Stimulated activated naive CD8-positive, alpha-beta T cell treated with anti-CD3 and anti-CD28 coated beads, Interleukin-15, Interleukin-2, amounts not matched to agents 100 ng/mL and 50 ng/mL, for 24 hours (primary cell): ENCODE data around the gene CSH1.
A peak's percentile ranks its signal among the peaks of the same experiment; 100 is the strongest.
"Not testable (repeated sequence)": the region's sequence is repeated elsewhere in the genome, so short reads cannot be mapped to it uniquely, and the experiment has no call there.

Source experiments
- H3K27ac Mint-ChIP-seq: one replicate; pipeline ENCODE4 v1.8.0; 2021; ENCODE audit warnings: mild to moderate bottlenecking, mixed read lengths
- H3K27me3 Mint-ChIP-seq: one replicate; pipeline ENCODE4 v1.8.0; 2021; ENCODE audit warnings: mixed read lengths
- H3K36me3 Mint-ChIP-seq: one replicate; pipeline ENCODE4 v1.8.0; 2021; ENCODE audit warnings: low read depth, mixed read lengths
- H3K4me1 Mint-ChIP-seq: one replicate; pipeline ENCODE4 v1.8.0; 2021; ENCODE audit warnings: low read depth, mixed read lengths
- H3K4me3 Mint-ChIP-seq: one replicate; pipeline ENCODE4 v1.8.0; 2021; ENCODE audit warnings: mild to moderate bottlenecking, mixed read lengths
- H3K9me3 Mint-ChIP-seq: one replicate; pipeline ENCODE4 v1.8.0; 2021; ENCODE audit warnings: mixed read lengths

Gene CSH1

DNA sequence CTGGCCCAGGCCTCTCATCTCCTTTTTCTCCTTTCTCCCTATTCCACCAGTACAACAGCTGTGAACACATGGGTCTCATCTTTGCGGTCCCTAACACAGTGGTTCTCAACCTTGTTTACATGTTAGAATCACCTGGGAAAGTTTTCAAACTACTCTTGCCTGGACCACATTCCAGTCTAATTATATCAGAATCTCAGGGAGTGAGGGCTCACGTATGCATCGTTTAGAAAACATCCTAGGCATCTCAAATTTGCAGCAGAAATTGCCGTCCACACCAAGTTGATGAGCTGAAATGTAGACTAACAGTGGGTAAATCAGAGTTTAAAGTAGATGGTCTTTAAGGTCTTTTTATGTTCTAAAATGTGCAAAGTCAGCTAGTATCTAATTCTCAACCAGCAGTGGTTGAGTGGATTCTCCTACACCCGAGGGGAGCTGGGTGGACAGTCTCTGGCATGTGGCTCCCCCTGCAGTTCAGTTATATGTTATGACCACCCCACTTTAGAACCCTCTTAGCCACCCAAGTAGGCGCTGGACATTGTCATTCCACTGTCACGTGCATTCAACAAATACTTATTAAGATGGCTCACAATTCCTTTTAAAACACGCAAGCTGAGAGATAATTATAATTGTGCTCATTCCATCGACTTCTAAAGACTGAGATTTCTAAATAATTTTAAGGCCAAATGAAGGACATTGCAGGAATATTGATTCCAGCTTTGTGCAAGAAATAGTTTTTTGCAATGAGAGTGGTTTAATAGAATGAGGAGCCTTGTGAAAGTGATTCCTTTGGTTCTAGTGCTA, 26.7 kb downstream of the CSH1 start:
- H3K36me3 Mint-ChIP-seq, H3K4me3 Mint-ChIP-seq, H3K27me3 Mint-ChIP-seq, H3K4me1 Mint-ChIP-seq, H3K9me3 Mint-ChIP-seq, H3K27ac Mint-ChIP-seq: not testable (repeated sequence)

DNA sequence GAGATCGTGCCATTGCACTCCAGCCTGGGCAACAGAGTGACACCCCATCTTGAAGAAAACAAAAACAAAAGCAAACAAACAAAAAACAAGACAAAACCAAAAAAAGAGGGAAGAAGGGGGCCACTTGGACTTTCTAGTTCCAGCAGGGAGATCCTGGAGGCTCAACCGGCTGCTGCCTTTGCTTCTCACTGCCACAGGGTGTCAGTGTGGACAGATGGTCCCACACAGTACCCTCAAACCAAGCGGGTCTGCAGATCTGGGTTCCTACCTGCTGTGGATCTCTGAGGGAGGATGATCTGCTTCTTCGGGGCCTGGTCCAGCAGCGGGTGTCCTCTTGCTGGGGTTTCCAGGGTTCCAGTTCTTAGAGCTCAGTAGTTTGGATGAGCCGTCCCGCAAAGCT, 29.7 kb downstream of the CSH1 start:
- not testable (repeated sequence) for H3K36me3 Mint-ChIP-seq, H3K27ac Mint-ChIP-seq, H3K27me3 Mint-ChIP-seq, H3K4me3 Mint-ChIP-seq, H3K9me3 Mint-ChIP-seq, H3K4me1 Mint-ChIP-seq

DNA sequence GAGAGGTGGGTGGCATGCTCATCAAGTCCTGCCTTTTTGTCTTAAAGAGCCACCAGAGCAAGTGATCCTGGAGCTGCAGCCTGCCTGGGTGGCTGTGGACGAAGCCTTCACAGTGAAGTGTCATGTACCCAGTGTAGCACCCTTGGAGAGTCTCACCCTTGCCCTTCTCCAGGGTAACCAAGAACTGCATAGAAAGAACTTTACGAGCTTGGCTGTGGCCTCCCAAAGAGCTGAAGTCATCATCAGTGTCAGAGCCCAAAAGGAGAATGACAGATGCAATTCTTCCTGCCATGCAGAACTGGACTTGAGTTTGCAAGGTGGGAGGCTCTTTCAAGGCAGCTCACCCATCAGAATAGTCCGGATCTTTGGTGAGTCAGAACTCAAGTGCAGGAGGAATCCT, 37.1 kb downstream of the CSH1 start:
- H3K36me3 Mint-ChIP-seq: no peaks in the 10 kb centered on the region
- H3K9me3 Mint-ChIP-seq: no peaks in the 10 kb centered on the region
- H3K4me1 Mint-ChIP-seq: no peaks in the 10 kb centered on the region

DNA sequence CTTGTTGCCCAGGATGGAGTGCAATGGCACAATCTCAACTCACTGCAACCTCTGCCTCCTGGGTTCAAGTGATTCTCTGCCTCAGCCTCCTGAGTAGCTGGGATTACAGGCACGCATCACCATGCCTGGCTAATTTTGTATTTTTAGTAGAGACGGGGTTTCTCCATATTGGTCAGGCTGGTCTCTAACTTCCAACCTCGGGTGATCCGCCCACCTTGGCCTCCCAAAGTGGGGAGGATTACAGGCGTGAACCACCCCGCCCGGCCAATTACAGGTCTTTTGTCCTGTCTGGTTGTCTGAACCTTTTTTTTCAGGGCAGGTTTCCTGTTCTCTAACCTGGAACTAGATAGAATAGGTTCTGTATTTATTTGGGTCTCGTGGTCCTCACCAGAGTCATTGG, 39.9 kb downstream of the CSH1 start:
- not testable (repeated sequence) for H3K27me3 Mint-ChIP-seq, H3K4me1 Mint-ChIP-seq, H3K36me3 Mint-ChIP-seq, H3K9me3 Mint-ChIP-seq, H3K27ac Mint-ChIP-seq, H3K4me3 Mint-ChIP-seq

More for the DNA sequence above, 37.1 kb downstream of the CSH1 start:
- H3K27ac Mint-ChIP-seq: no peak overlapping the region
- H3K27me3 Mint-ChIP-seq: peaks cover 3% of the 10 kb centered on the region
- no peak overlapping the region for H3K4me3 Mint-ChIP-seq

DNA sequence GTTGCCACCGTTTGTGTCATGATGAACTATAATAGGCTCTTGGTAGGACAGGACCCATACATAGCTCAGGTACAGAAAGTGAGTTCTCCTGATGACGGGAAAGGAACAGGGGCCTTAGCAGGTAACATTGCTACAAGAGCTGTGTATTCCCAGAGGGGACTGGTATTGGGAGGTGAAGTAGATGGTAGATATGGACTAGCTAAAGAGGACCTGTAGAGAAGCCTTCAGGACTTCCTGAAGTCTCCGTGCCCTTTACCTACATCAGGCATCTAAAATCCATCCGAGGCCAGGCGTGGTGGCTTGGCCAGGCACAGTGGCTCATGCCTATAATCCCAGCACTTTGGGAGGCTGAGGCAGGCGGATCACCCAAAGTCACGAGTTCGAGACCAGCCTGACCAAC, 41.2 kb downstream of the CSH1 start:
- Mint-ChIP-seq H3K36me3 (no peaks in the 10 kb centered on the region), H3K9me3 (no peaks in the 10 kb centered on the region), H3K4me1 (no peaks in the 10 kb centered on the region), H3K27ac (no peak overlapping the region), H3K4me3 (no peak overlapping the region), H3K27me3 (peaks cover 2% of the 10 kb centered on the region)

DNA sequence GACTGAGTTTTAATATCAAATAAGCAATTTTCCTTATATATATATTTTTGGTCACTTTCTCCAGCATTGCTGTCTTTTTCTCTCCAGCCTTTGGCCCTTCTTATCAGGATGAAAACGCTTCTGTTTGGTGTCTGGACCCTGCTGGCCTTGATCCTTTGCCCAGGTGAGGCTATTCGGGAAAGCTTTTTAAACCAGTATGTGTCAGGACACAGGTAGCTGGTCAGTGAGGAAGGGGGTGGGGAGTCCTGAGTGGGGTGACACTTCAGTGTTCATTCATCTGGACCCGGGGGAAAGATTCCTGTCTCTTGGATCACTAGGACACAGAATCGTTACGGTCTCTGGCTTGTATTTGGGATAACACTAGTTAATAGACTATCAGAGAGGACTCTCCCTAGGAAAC, 41.7 kb downstream of the CSH1 start:
- no peaks in the 10 kb centered on the region for H3K9me3 Mint-ChIP-seq
- no peaks in the 10 kb centered on the region for H3K36me3 Mint-ChIP-seq
- H3K27me3 Mint-ChIP-seq: no peaks in the 10 kb centered on the region
- no peaks in the 10 kb centered on the region for H3K4me1 Mint-ChIP-seq
- H3K27ac Mint-ChIP-seq: no peak overlapping the region
- H3K4me3 Mint-ChIP-seq: no peak overlapping the region

DNA sequence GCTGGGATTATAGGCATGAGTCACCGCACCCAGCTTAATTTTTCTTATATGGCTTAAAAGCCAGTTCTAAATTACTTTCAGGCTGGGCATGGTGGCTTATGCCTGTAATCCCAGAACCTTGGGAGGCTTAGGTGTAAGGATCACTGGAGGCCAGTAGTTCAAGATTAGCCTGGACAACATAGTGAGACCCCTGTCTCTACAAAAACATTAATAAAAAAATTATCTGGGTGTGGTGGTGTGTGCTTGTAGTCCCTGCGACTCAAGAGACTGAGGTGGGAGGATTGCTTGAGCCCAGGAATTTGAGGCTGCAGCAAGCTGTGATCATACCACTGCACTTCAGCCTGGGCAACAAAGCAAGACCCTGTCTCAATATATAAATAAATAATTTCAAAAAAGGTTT, 43.1 kb downstream of the CSH1 start:
- no peak overlapping the region for H3K4me3 Mint-ChIP-seq
- peaks cover under 1% of the 10 kb centered on the region for H3K9me3 Mint-ChIP-seq
- peaks cover 9% of the 10 kb centered on the region for H3K4me1 Mint-ChIP-seq
- H3K36me3 Mint-ChIP-seq: no peaks in the 10 kb centered on the region
- no peaks in the 10 kb centered on the region for H3K27me3 Mint-ChIP-seq
- no peak overlapping the region for H3K27ac Mint-ChIP-seq

DNA sequence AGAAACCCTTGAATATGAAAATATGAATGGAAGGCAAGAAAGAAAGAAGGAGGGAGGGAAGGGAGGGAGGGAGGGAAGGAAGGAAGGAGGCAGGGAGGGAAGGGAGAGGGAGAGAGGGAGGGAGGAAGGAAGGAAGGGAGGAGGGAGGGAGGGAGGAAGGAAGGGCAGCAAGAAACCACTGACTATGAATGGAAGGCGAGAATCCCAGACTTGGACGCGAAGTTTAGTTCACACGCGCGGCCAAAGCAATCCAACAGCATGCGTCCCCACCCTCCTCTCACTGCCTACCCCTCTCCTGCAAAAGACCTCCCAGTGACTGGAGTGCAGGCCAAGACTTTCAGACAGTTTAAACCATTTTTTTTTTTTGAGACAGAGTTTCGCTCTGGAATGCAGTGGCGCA, 46.0 kb downstream of the CSH1 start:
- no peak overlapping the region for H3K4me3 Mint-ChIP-seq
- no peak overlapping the region for H3K27ac Mint-ChIP-seq
- peaks cover 17% of the 10 kb centered on the region for H3K4me1 Mint-ChIP-seq
- H3K9me3 Mint-ChIP-seq: peaks cover 7% of the 10 kb centered on the region
- no peaks in the 10 kb centered on the region for H3K27me3 Mint-ChIP-seq
- H3K36me3 Mint-ChIP-seq: no peaks in the 10 kb centered on the region

DNA sequence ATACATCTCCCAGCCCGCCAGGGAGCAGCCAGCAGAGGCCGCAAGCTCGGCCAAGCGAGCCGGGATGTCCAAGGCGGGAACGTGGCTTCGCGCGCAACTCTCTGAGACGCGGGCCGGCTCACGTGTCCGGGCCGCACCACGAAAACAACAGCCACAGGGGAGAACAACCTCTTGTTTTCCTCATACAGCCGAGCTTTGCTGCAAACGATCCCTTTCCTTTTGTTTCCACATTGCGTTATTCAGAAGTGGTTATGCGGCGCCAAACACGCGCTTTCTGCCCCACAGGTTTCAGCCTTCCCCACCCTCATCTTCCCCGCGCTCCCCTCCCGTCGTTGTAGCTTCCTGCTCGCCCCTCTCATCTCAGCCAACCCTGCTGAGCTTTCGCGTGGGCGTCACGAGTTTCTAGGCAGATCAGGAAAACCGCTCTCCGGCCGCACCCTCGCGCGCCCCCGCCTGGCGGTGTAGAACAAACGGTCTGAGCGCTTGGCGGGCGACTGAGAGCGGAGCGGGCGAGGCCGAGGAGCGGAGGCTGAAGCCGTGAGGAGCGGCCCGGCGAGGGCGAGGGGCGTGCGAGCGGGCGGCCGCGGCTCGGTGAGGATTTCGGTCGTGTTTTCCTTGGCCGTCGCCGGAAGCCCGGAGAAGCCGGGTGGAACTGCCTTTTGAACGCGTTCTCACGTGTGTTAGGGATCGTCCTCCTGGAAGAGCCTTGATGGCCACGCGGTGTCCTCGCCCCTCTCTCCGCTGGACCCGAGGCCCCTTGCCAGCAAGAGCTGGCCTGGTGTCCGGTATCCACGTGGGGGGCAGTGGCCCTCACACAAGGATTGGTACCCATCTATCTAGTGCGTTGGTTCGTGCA, 47.3 kb downstream of the CSH1 start:
- Mint-ChIP-seq H3K36me3 (no peaks in the 10 kb centered on the region), H3K27ac (peak overlapping the region; percentile 96), H3K27me3 (no peaks in the 10 kb centered on the region), H3K4me3 (peak overlapping the region; percentile 80), H3K4me1 (peaks cover 20% of the 10 kb centered on the region), H3K9me3 (peaks cover 7% of the 10 kb centered on the region)

DNA sequence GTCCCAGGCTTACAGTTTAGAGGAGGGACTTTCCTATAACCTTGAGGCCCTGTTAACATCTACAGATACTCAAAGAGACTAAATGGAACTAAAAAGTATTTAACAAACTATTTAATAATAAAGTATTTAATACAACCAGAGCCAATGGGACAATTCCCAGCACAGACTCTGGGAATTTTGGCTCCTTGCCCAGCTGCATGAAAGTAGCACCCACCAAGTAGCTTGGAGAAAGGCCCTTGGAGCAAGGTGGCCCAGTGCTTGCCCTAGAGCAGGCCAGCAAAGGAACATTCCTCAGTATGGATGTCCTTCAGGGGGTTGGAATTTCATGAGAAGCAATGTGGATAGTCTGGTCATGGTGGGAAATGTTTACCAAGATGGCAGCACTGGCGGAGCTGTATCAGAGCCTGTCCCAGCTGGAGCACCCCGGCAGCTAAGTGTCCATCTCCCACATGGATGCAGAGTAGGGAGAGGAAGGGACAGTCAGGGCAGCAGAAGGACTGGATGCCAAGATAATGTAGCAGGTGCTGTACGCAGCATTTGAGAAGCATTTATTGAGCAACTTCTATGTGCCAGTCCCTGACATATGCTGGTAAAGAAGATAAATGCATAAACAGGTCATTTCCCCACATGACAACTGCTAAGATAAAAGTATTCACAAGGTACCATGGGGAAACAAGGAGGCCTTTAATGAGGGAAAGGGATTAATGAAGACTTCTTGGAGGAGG, 48.7 kb downstream of the CSH1 start:
- peaks cover 7% of the 10 kb centered on the region for H3K9me3 Mint-ChIP-seq
- peaks cover 26% of the 10 kb centered on the region for H3K4me1 Mint-ChIP-seq
- H3K27me3 Mint-ChIP-seq: no peaks in the 10 kb centered on the region
- no peaks in the 10 kb centered on the region for H3K36me3 Mint-ChIP-seq
- H3K27ac Mint-ChIP-seq: peak overlapping the region; percentile 96
- H3K4me3 Mint-ChIP-seq: peak overlapping the region; percentile 55

DNA sequence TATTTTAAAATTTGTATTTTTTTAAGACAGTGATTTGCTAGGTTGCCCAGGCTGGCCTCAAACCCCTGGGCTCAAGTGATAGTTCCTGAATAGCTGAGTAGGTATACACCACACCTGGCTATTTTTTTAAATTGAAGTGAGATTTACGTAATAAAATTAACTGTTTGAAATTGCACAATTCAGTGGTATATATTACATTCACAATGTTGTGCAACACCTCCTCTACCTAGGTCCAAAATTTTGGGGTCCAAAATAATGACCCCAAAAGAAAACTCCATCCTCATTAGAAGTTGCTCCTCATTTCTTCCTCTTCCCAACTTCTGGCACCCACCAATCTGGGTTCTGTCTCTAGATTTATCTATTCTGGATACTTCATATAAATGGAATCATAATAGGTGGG, 50.9 kb downstream of the CSH1 start:
- Mint-ChIP-seq H3K27ac (no peak overlapping the region), H3K9me3 (peaks cover 7% of the 10 kb centered on the region)

More for the DNA sequence above, 50.9 kb downstream of the CSH1 start:
- Mint-ChIP-seq H3K4me1 (peaks cover 38% of the 10 kb centered on the region), H3K36me3 (peaks cover 6% of the 10 kb centered on the region), H3K4me3 (no peak overlapping the region), H3K27me3 (no peaks in the 10 kb centered on the region)
